ENCODE measurements around the gene DPF3.

DNA sequence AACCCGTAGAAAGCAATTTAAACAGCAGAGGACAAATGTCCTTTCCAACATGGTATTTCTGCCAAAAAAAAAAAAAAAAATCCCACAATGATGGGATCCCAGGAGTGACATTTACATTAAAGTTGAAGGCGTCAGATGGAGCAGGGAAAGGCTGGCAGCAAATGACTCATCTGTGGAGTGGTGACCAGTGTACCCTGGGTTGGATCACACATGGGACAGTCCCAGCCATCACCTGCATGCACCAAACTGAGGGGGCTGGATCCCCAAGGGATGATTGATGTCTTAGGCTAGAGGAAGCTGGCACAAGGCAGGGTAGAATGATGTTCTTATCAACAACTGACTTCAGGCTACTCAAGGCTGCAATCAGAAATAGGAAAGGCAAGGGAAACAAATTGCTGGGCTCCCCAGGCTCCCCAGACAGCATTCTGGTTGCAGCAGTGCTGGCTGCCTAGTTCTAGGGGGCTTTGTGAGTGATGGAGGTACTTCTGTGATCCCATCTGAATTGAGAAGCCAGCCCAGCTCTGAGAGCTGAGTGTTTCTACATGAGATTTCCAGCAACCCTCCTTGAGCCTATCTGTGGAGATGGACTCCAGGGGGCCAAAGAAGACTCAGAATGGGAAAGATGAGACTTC is 117.9 kb downstream of the DPF3 start:
- TF ChIP-seq, protein P1, sequence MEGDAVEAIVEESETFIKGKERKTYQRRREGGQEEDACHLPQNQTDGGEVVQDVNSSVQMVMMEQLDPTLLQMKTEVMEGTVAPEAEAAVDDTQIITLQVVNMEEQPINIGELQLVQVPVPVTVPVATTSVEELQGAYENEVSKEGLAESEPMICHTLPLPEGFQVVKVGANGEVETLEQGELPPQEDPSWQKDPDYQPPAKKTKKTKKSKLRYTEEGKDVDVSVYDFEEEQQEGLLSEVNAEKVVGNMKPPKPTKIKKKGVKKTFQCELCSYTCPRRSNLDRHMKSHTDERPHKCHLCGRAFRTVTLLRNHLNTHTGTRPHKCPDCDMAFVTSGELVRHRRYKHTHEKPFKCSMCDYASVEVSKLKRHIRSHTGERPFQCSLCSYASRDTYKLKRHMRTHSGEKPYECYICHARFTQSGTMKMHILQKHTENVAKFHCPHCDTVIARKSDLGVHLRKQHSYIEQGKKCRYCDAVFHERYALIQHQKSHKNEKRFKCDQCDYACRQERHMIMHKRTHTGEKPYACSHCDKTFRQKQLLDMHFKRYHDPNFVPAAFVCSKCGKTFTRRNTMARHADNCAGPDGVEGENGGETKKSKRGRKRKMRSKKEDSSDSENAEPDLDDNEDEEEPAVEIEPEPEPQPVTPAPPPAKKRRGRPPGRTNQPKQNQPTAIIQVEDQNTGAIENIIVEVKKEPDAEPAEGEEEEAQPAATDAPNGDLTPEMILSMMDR (IDR thresholded peaks at IDR 0.05; ENCODE audit: insufficient read depth, low read length, poor library complexity, severe bottlenecking), result no peak
- no peak for TF ChIP-seq EZH2phosphoT487 (conservative IDR thresholded peaks at IDR 0.05; ENCODE audit: low read length)
